B cell (primary cell): ENCODE data around the gene OTUD3. TPM values are rescaled to one million over a fixed set of nuclear protein-coding genes. Genes with fewer than 3 reads are reported as not detected.

ENCODE experiments used
- ATAC-seq: fragments of 200-7000 bp; cut with Tn5 transposase; one replicate; pipeline ENCODE4 v1.10.0; 2021; ENCODE audit warnings: low read depth, mild to moderate bottlenecking, moderate number of reproducible peaks, moderate library complexity
- CTCF ChIA-PET: fragments of 350-600 bp; sonication (Branson Sonifier 250); formaldehyde crosslinking; loops from one replicate; lab custom pipeline; 2021; ENCODE audit warnings: antibody characterized with exemption, inconsistent platforms; lab: Charles Lee
- POLR2A ChIA-PET: fragments of 350-600 bp; sonication (Branson Sonifier 250); formaldehyde crosslinking; loops from one replicate; lab custom pipeline; 2021; ENCODE audit warnings: antibody characterized with exemption; lab: Charles Lee
- DNase-seq: peaks from one replicate; pipeline ENCODE4 v3.0.0; 2013
- H2AFZ ChIP-seq: 2 replicates; pipeline ENCODE4 v1.6.1; 2012; ENCODE audit warnings: mild to moderate bottlenecking, low read depth, low read length; ENCODE audit not compliant: insufficient read depth, poor library complexity, severe bottlenecking
- H3K27ac ChIP-seq, 2 donors: 1 replicate in 1 of 2; 2 replicates in 1 of 2; pipeline ENCODE4 v1.5.1; 2012 to 2013; ENCODE audit warnings: low read length in 2 of 2, mild to moderate bottlenecking in 2 of 2, moderate library complexity in 1 of 2
- H3K27me3 ChIP-seq, 4 experiments: fragments of 200-600 bp in 1 of 4; sonication (generic) in 1 of 4; replicated peaks in 1 of 4; 1 replicate in 2 of 4; 2 replicates in 2 of 4; pipeline versions ENCODE4 v1.6.1 to v1.7.0; 2013 to 2016; ENCODE audit warnings: low read length in 3 of 4, mild to moderate bottlenecking in 2 of 4, mixed read lengths in 1 of 4, moderate library complexity in 1 of 4; ENCODE audit not compliant: insufficient read depth in 4 of 4, control insufficient read depth in 3 of 4; ENCODE audit errors: control extremely low read depth in 1 of 4
- H3K36me3 ChIP-seq, 2 experiments: replicated peaks in 1 of 2; 1 replicate in 1 of 2; 2 replicates in 1 of 2; pipeline versions ENCODE4 v1.6.1 to v1.7.1; 2013; ENCODE audit warnings: low read length in 1 of 2; ENCODE audit not compliant: insufficient read depth in 2 of 2, control insufficient read depth in 1 of 2; ENCODE audit errors: control extremely low read depth in 1 of 2, extremely low read depth in 1 of 2
- H3K4me1 ChIP-seq, 2 donors: fragments of 200-600 bp in 1 of 2; sonication (generic) in 1 of 2; 1 replicate in 1 of 2; 2 replicates in 1 of 2; pipeline versions ENCODE4 v1.5.1 to v1.6.1; 2013 to 2017; ENCODE audit warnings: low read length in 2 of 2; ENCODE audit not compliant: control insufficient read depth in 2 of 2, insufficient read depth in 2 of 2
- H3K4me2 ChIP-seq: replicated peaks from 2 replicates; pipeline ENCODE3; 2012; ENCODE audit warnings: mild to moderate bottlenecking, low read depth, low read length; ENCODE audit not compliant: poor library complexity, severe bottlenecking
- H3K4me3 ChIP-seq, 5 experiments: fragments of 200-600 bp in 1 of 5; sonication (generic) in 1 of 5; 1 replicate in 3 of 5; 2 replicates in 2 of 5; pipeline versions ENCODE4 v1.5.1 to v1.7.0; 2011 to 2016; ENCODE audit warnings: low read length in 4 of 5, mild to moderate bottlenecking in 4 of 5, low read depth in 2 of 5, control low read depth in 1 of 5, moderate library complexity in 1 of 5; ENCODE audit not compliant: insufficient read depth in 1 of 5; ENCODE audit errors: control extremely low read depth in 1 of 5, extremely low read depth in 1 of 5
- H3K79me2 ChIP-seq: fragments of 200-600 bp; sonication (generic); one replicate; pipeline ENCODE4 v1.6.0; 2016; ENCODE audit warnings: low read length; ENCODE audit not compliant: control insufficient read depth, insufficient read depth
- H3K9ac ChIP-seq: fragments of 200-600 bp; sonication (generic); 2 replicates; pipeline ENCODE4 v1.6.1; 2017; ENCODE audit warnings: mild to moderate bottlenecking, low read length, moderate library complexity
- H3K9me3 ChIP-seq, 3 donors: one replicate each; pipeline versions ENCODE4 v1.6.1 to v1.7.1; 2013; ENCODE audit warnings: low read length in 2 of 3; ENCODE audit not compliant: control insufficient read depth in 2 of 3, insufficient read depth in 1 of 3; ENCODE audit errors: control extremely low read depth in 1 of 3
- H4K20me1 ChIP-seq: 2 replicates; pipeline ENCODE4 v1.6.0; 2012; ENCODE audit warnings: mild to moderate bottlenecking, low read length; ENCODE audit not compliant: insufficient read depth, control insufficient read depth, poor library complexity, severe bottlenecking
- H3K27ac Mint-ChIP-seq: one replicate; pipeline ENCODE4 v1.8.0; 2021; ENCODE audit warnings: mixed read lengths
- H3K27me3 Mint-ChIP-seq: one replicate; pipeline ENCODE4 v1.8.0; 2021; ENCODE audit warnings: mixed read lengths
- H3K4me1 Mint-ChIP-seq: one replicate; pipeline ENCODE4 v1.8.0; 2021; ENCODE audit warnings: mixed read lengths
- H3K4me3 Mint-ChIP-seq: one replicate; pipeline ENCODE4 v1.8.0; 2021; ENCODE audit warnings: mixed read lengths
- H3K9me3 Mint-ChIP-seq: one replicate; pipeline ENCODE4 v1.8.0; 2022; ENCODE audit warnings: mixed read lengths; ENCODE audit not compliant: insufficient read depth
- CTCF ChIP-seq: fragments of 200-600 bp; IDR thresholded peaks from one replicate; pipeline ENCODE4 v1.8.0; 2022; ENCODE audit warnings: antibody characterized with exemption, mild to moderate bottlenecking
- EZH2 ChIP-seq: IDR thresholded peaks from 2 replicates; pipeline ENCODE4 v1.6.1; 2012; ENCODE audit warnings: borderline replicate concordance, low read depth, mild to moderate bottlenecking, moderate library complexity, low read length; ENCODE audit not compliant: insufficient read depth, poor library complexity, severe bottlenecking
- WGBS: methylation state at CpG from one replicate; pipeline ENCODE4 v1.1.5; 2013; ENCODE audit warnings: missing lambda C conversion rate; ENCODE audit not compliant: insufficient coverage; 5-methylcytosine and 5-hydroxymethylcytosine counted together
- intact Hi-C: fragments of 100-400 bp; cut with micrococcal nuclease; formaldehyde crosslinking; loops from one replicate; pipeline ENCODE4 v1.10.0; 2022
- polyA plus RNA-seq: library from polyadenylated mRNA; depleted of rRNA; stranded (reverse); fragments of >200 nt; gene quantifications from 2 replicates; pipeline ENCODE4 v1.2.3, GENCODE V29; 2012
- total RNA-seq, 2 donors: library from RNA; stranded (reverse); fragments of 120-200 nt in 1 of 2; gene quantifications; 1 replicate in 1 of 2; 2 replicates in 1 of 2; pipeline versions ENCODE4 v1.2.3 to v1.2.4, GENCODE V29; 2013 to 2022

Gene OTUD3
- total and polyA plus RNA-seq, 2 donors (not counting 1 experiment from before 2014, with no cell fraction given) = 4.2 to 19.6 TPM

GRCh38 chr1:19946971-19947370, 64.8 kb downstream of the OTUD3 start:
- no peak for ATAC-seq
- no peak overlapping the region for H3K4me3 ChIP-seq
- no peaks in the 10 kb centered on the region for H3K36me3 ChIP-seq
- no peak overlapping the region for H3K4me3 Mint-ChIP-seq
- WGBS = no CpG with 5 or more reads among the region's 3 CpGs
- H2AFZ ChIP-seq = no peak overlapping the region
- peaks cover 0 to 5% (median 0%) of the 10 kb centered on the region in 4 experiments for H3K27me3 ChIP-seq
- peaks cover 34% of the 10 kb centered on the region for H3K27me3 Mint-ChIP-seq
- TF ChIP-seq CTCF (no peak), EZH2 (no peak)
- H3K9me3 ChIP-seq = no peaks in the 10 kb centered on the region
- no peak for DNase-seq
- H3K9ac ChIP-seq = no peak overlapping the region
- no peaks in the 10 kb centered on the region for H4K20me1 ChIP-seq
- H3K27ac Mint-ChIP-seq = no peak overlapping the region
- intact Hi-C loops = no loop called here
- no peaks in the 10 kb centered on the region for H3K79me2 ChIP-seq
- no peaks in the 10 kb centered on the region for H3K9me3 Mint-ChIP-seq
- ChIA-PET CTCF (interaction anchor here (1.4 kb wide), 1 partner anchor 31 kb away, joined by 4 read pairs; no protein-coding TSS in a partner anchor), POLR2A (no interaction called here)
- no peaks in the 10 kb centered on the region for H3K4me1 ChIP-seq
- H3K27ac ChIP-seq = no peak overlapping the region
- H3K4me2 ChIP-seq = no peak overlapping the region
- H3K4me1 Mint-ChIP-seq = no peaks in the 10 kb centered on the region

GRCh38 chr1:19949016-19949415, 66.8 kb downstream of the OTUD3 start:
- no peak overlapping the region for H2AFZ ChIP-seq

More at GRCh38 chr1:19949016-19949415, 66.8 kb downstream of the OTUD3 start:
- TF ChIP-seq CTCF (no peak), EZH2 (no peak)
- H3K27ac ChIP-seq = no peak overlapping the region
- no peak overlapping the region for H3K9ac ChIP-seq
- no peak for DNase-seq
- H3K4me1 ChIP-seq = no peaks in the 10 kb centered on the region
- Mint-ChIP-seq H3K4me3 (no peak overlapping the region), H3K27me3 (peaks cover 43% of the 10 kb centered on the region), H3K27ac (no peak overlapping the region), H3K4me1 (no peaks in the 10 kb centered on the region), H3K9me3 (no peaks in the 10 kb centered on the region)
- H3K36me3 ChIP-seq = no peaks in the 10 kb centered on the region
- intact Hi-C loops = no loop called here
- ChIA-PET CTCF (no interaction called here), POLR2A (no interaction called here)
- H3K9me3 ChIP-seq = peaks cover 0 to 3% (median 0%) of the 10 kb centered on the region in 3 donors
- no peaks in the 10 kb centered on the region for H3K79me2 ChIP-seq
- H4K20me1 ChIP-seq = no peaks in the 10 kb centered on the region
- H3K4me3 ChIP-seq = no peak overlapping the region
- no peak overlapping the region for H3K4me2 ChIP-seq
- ATAC-seq = no peak
- peaks cover 0 to 5% (median 2%) of the 10 kb centered on the region in 4 experiments for H3K27me3 ChIP-seq
- WGBS = no CpG with 5 or more reads among the region's 2 CpGs
